Smooth muscle cell (in vitro differentiated cells): ENCODE measurements around the gene ELL2. TPM values are rescaled to one million over a fixed set of nuclear protein-coding genes. Genes with fewer than 3 reads are reported as not detected.

Source experiments
- DNase-seq: peaks from one replicate; lab custom pipeline; 2025; ENCODE audit not compliant: unreplicated experiment; lab: John Stamatoyannopoulos, UW
- H2AFZ ChIP-seq: fragments of 200-600 bp; sonication (generic); 2 replicates; pipeline ENCODE4 v1.6.0; 2016; ENCODE audit warnings: antibody characterized with exemption, low read depth, mild to moderate bottlenecking
- H3F3A ChIP-seq: fragments of 200-600 bp; sonication (generic); 2 replicates; pipeline ENCODE4 v1.6.0; 2017; ENCODE audit warnings: antibody characterized with exemption, low read depth
- H3K27ac ChIP-seq: fragments of 200-600 bp; sonication (generic); 2 replicates; pipeline ENCODE4 v1.5.1; 2016; ENCODE audit warnings: low read depth, mild to moderate bottlenecking
- H3K27me3 ChIP-seq: fragments of 200-600 bp; sonication (generic); 2 replicates; pipeline ENCODE4 v1.6.1; 2016; ENCODE audit warnings: low read depth, mild to moderate bottlenecking
- H3K36me3 ChIP-seq: fragments of 200-600 bp; sonication (generic); 2 replicates; pipeline ENCODE4 v1.5.1; 2016; ENCODE audit warnings: low read depth
- H3K4me1 ChIP-seq: fragments of 200-600 bp; sonication (generic); 2 replicates; pipeline ENCODE4 v1.5.1; 2016; ENCODE audit warnings: low read depth
- H3K4me2 ChIP-seq: fragments of 200-600 bp; sonication (generic); 2 replicates; pipeline ENCODE4 v1.6.0; 2016; ENCODE audit warnings: mild to moderate bottlenecking
- H3K4me3 ChIP-seq: fragments of 200-600 bp; sonication (generic); 2 replicates; pipeline ENCODE4 v1.5.1; 2016; ENCODE audit warnings: mild to moderate bottlenecking
- H3K79me2 ChIP-seq: fragments of 200-600 bp; sonication (generic); 2 replicates; pipeline ENCODE4 v1.6.0; 2016; ENCODE audit warnings: low read depth, mild to moderate bottlenecking
- H3K9ac ChIP-seq: fragments of 200-600 bp; sonication (generic); 2 replicates; pipeline ENCODE4 v1.6.0; 2016; ENCODE audit warnings: low read depth
- H3K9me3 ChIP-seq: fragments of 200-600 bp; sonication (generic); replicated peaks from 2 replicates; pipeline ENCODE4 v1.5.1; 2016; ENCODE audit warnings: low read depth
- H4K20me1 ChIP-seq: fragments of 200-600 bp; sonication (generic); 2 replicates; pipeline ENCODE4 v1.6.0; 2016; ENCODE audit warnings: low read depth
- CTCF ChIP-seq: fragments of 200-600 bp; sonication (generic); IDR thresholded peaks from 2 replicates; pipeline ENCODE4 v1.5.1; 2017; ENCODE audit warnings: borderline replicate concordance, mild to moderate bottlenecking, antibody characterized with exemption; ENCODE audit not compliant: insufficient read depth, poor library complexity, severe bottlenecking
- WGBS: methylation state at CpG from one replicate; pipeline ENCODE4 v1.1.7; 2016; ENCODE audit warnings: low lambda C conversion rate; 5-methylcytosine and 5-hydroxymethylcytosine counted together
- polyA plus RNA-seq: library from polyadenylated mRNA; unstranded; fragments of >200 nt; fragmentation: Nextera tagmentation; extraction: Ambion mirVana; gene quantifications from 2 replicates; pipeline ENCODE4 v1.2.1, GENCODE V29; 2016
- total RNA-seq: library from RNA; depleted of rRNA; stranded (reverse); fragments of >200 nt; gene quantifications from 2 replicates; pipeline ENCODE4 v1.2.3, GENCODE V29; 2014

Gene ELL2
- total and polyA plus RNA-seq, 2 experiments from 2014 or later, result 14.4 to 49.9 TPM

GRCh38 chr5:95900383-95900958 lies 61.2 kb downstream of the ELL2 start:
- H3K4me3 ChIP-seq, result no peak overlapping the region
- H3K9ac ChIP-seq, result no peak overlapping the region
- 86% methylated on average over 4 of the region's 4 CpGs for WGBS
- no peaks in the 10 kb centered on the region for H3F3A ChIP-seq
- no peak overlapping the region for H3K4me2 ChIP-seq
- no peak for TF ChIP-seq CTCF
- H2AFZ ChIP-seq, result no peak overlapping the region
- H3K4me1 ChIP-seq, result peaks cover 11% of the 10 kb centered on the region
- H3K27me3 ChIP-seq, result no peaks in the 10 kb centered on the region
- H3K9me3 ChIP-seq, result no peaks in the 10 kb centered on the region
- DNase-seq, result no peak
- peaks cover 2% of the 10 kb centered on the region for H4K20me1 ChIP-seq
- peaks cover 29% of the 10 kb centered on the region for H3K36me3 ChIP-seq
- H3K27ac ChIP-seq, result no peak overlapping the region
- H3K79me2 ChIP-seq, result no peaks in the 10 kb centered on the region

- Histone ChIP-seq H3K9ac (no peak overlapping the region), H3K79me2 (no peaks in the 10 kb centered on the region), H3K36me3 (peaks cover 35% of the 10 kb centered on the region), H3K9me3 (no peaks in the 10 kb centered on the region), H3K27ac (no peak overlapping the region), H3K4me3 (no peak overlapping the region), H3F3A (no peaks in the 10 kb centered on the region), H3K27me3 (no peaks in the 10 kb centered on the region), H3K4me1 (peaks cover 17% of the 10 kb centered on the region), H2AFZ (no peak overlapping the region), H4K20me1 (no peaks in the 10 kb centered on the region), H3K4me2 (no peak overlapping the region)
- TF ChIP-seq CTCF, result no peak
- DNase-seq, result no peak
- WGBS, result 94% methylated on average over 3 of the region's 3 CpGs
These were observed 61.8 kb downstream of the ELL2 start for GRCh38 chr5:95899829-95900228.

- WGBS, result 50% methylated on average over 1 of the region's 1 CpG
- Histone ChIP-seq H3K4me3 (no peak overlapping the region), H3K27ac (no peak overlapping the region)
These were observed 62.6 kb downstream of the ELL2 start for GRCh38 chr5:95899006-95899405.

More at GRCh38 chr5:95899006-95899405, 62.6 kb downstream of the ELL2 start:
- H3K4me1 ChIP-seq, result peaks cover 20% of the 10 kb centered on the region
- no peaks in the 10 kb centered on the region for H3K79me2 ChIP-seq
- H3K9me3 ChIP-seq, result no peaks in the 10 kb centered on the region
- H4K20me1 ChIP-seq, result no peaks in the 10 kb centered on the region
- no peak overlapping the region for H3K9ac ChIP-seq
- peaks cover 38% of the 10 kb centered on the region for H3K36me3 ChIP-seq
- no peak for TF ChIP-seq CTCF
- no peak overlapping the region for H2AFZ ChIP-seq
- H3K27me3 ChIP-seq, result no peaks in the 10 kb centered on the region
- H3F3A ChIP-seq, result no peaks in the 10 kb centered on the region
- DNase-seq, result no peak
- no peak overlapping the region for H3K4me2 ChIP-seq
